ENCODE measurements around the gene MAK. TPM values are rescaled to one million over a fixed set of nuclear protein-coding genes. Genes with fewer than 3 reads are reported as not detected.
"Not testable (repeated sequence)": the region's sequence is repeated elsewhere in the genome, so short reads cannot be mapped to it uniquely, and the experiment has no call there.

The MAK gene
- total RNA-seq, 4 donors from 2014 or later, result 0.04 to 0.19 TPM; not detected in 2

GRCh38 chr6:10824819-10825218 lies 13.5 kb downstream of the MAK start:
- no peaks in the 10 kb centered on the region for H3K4me1 ChIP-seq
- DNase-seq, result no peak
- whole genome bisulfite sequencing, 2 donors, result 91 to 93% methylated on average over 6 of the region's 6 CpGs

GRCh38 chr6:10824297-10824696 lies 14.0 kb downstream of the MAK start:
- TF ChIP-seq POLR2A (IDR thresholded peaks at IDR 0.05) (no peak), CTCF (IDR thresholded peaks at IDR 0.05) (no peak)
- WGBS, 2 donors, result 89 to 95% methylated on average over 8 of the region's 8 CpGs
- no peaks in the 10 kb centered on the region for H3K4me1 ChIP-seq

More at GRCh38 chr6:10824819-10825218, 13.5 kb downstream of the MAK start:
- Histone ChIP-seq H3K36me3 (no peaks in the 10 kb centered on the region), H3K4me3 (no peak overlapping the region), H3K27me3 (no peaks in the 10 kb centered on the region), H3K9me3 (no peaks in the 10 kb centered on the region), H3K27ac (no peak overlapping the region)
- intact Hi-C loops (cut with DNase I), result no loop called here
- TF ChIP-seq CTCF (IDR thresholded peaks at IDR 0.05) (no peak), POLR2A (IDR thresholded peaks at IDR 0.05) (no peak)

GRCh38 chr6:10814176-10814575 lies 24.2 kb downstream of the MAK start:
- WGBS, 2 donors, result 98 to 99% methylated on average over 3 to 6 of the region's 6 CpGs
- H3K27me3 ChIP-seq; intact Hi-C loops (cut with DNase I); H3K36me3 ChIP-seq; H3K4me1 ChIP-seq; H3K4me3 ChIP-seq; H3K9me3 ChIP-seq; DNase-seq; H3K27ac ChIP-seq: not testable (repeated sequence)

More at GRCh38 chr6:10824297-10824696, 14.0 kb downstream of the MAK start:
- H3K27me3 ChIP-seq, result no peaks in the 10 kb centered on the region
- intact Hi-C loops (cut with DNase I), result no loop called here
- no peak overlapping the region for H3K4me3 ChIP-seq
- H3K9me3 ChIP-seq, result no peaks in the 10 kb centered on the region
- H3K27ac ChIP-seq, result no peak overlapping the region
- H3K36me3 ChIP-seq, result no peaks in the 10 kb centered on the region
- no peak for DNase-seq

- Histone ChIP-seq H3K36me3 (no peaks in the 10 kb centered on the region), H3K4me3 (no peak overlapping the region), H3K4me1 (no peaks in the 10 kb centered on the region), H3K27me3 (no peaks in the 10 kb centered on the region), H3K9me3 (no peaks in the 10 kb centered on the region), H3K27ac (no peak overlapping the region)
- TF ChIP-seq POLR2A (IDR thresholded peaks at IDR 0.05) (no peak), CTCF (IDR thresholded peaks at IDR 0.05) (no peak)
- WGBS, 2 donors, result 90 to 91% methylated on average over 6 of the region's 6 CpGs
- intact Hi-C loops (cut with DNase I), result loop anchor here (10.0 kb wide), 1 partner anchor 324 kb away; no protein-coding TSS in a partner anchor
- no peak for DNase-seq
Measured at GRCh38 chr6:10809098-10809497, 29.2 kb downstream of the MAK start.

GRCh38 chr6:10808376-10808775 lies 30.0 kb downstream of the MAK start:
- Histone ChIP-seq H3K27ac (no peak overlapping the region), H3K4me3 (no peak overlapping the region), H3K36me3 (no peaks in the 10 kb centered on the region), H3K9me3 (no peaks in the 10 kb centered on the region), H3K4me1 (no peaks in the 10 kb centered on the region), H3K27me3 (no peaks in the 10 kb centered on the region)
- WGBS, 2 donors, result 87 to 89% methylated on average over 4 of the region's 4 CpGs
- no peak for DNase-seq
- intact Hi-C loops (cut with DNase I), result loop anchor here (10.0 kb wide), 1 partner anchor 324 kb away; no protein-coding TSS in a partner anchor
- TF ChIP-seq CTCF (IDR thresholded peaks at IDR 0.05) (no peak), POLR2A (IDR thresholded peaks at IDR 0.05) (no peak)

Measured in esophagus squamous epithelium (tissue), 5 donors.